Measurements from ENCODE around the gene DDAH2.

- TF ChIP-seq CTCF (IDR thresholded peaks at IDR 0.05) (no peak), EP300 (IDR thresholded peaks at IDR 0.05) (no peak), POLR2AphosphoS5 (IDR thresholded peaks at IDR 0.05) (no peak)
Observed at GRCh38 chr6:31686483-31686882, 42.6 kb downstream of the DDAH2 start.
